ENCODE measurements around the gene MPV17. TPM values are rescaled to one million over a fixed set of nuclear protein-coding genes. Genes with fewer than 3 reads are reported as not detected.

Gene MPV17
- total and polyA plus RNA-seq, 2 of the 13 experiments (the other 11 are each of a cell fraction or from before 2014, with no cell fraction given) = 48.9 to 129 TPM

DNA sequence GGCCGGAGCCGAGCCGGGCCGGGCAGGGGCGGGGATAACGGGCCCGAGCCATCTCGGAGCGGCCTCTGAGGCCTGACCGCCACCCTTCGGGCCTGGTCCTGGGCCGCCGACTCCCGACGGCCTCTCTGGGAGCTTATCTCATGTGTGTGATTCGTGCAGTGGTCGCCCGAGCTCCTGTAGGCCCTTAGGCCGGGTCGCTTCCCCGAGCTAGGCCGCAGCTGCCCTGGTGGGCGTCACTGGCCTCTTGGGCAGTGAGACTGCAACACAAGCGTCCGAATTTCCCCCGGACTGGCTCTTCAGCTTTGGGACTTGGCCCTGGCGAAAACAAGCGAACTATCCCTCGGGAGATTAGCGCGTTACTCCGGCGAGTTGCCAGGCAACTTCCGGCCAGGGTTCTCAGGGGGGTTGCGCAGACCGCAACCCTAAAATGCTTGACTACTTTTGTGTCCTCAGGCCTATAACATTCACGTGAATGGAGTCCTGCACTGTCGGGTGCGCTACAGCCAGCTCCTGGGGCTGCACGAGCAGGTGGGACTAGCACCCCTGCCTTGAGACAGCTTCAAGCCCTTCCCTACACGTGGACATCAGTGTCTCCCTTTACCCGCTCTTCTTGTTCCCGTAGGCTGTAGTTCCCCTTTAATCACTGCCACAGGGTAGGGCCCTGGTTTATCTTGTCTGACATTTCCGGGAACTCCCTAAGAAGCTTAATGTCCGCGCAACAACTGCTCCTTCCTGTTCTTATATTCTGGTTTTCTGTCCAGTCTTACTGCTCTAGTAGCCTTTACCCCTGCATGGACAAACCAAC, 48.1 kb upstream of the MPV17 start (continued):
- TF ChIP-seq ZNF207 (IDR thresholded peaks at IDR 0.05; ENCODE audit: borderline replicate concordance) (no peak), POLR2AphosphoS5 (IDR thresholded peaks at IDR 0.05; ENCODE audit: low read depth, low read length) (no peak), EEA1 (CRISPR knock-in tag; IDR thresholded peaks at IDR 0.05; ENCODE audit: borderline replicate concordance) (no peak), FLYWCH1 (CRISPR knock-in tag; IDR thresholded peaks at IDR 0.05) (no peak), NFE2 (CRISPR knock-in tag; IDR thresholded peaks at IDR 0.05) (no peak), ZFYVE20 (CRISPR knock-in tag; IDR thresholded peaks at IDR 0.05; ENCODE audit: borderline replicate concordance, low read depth) (0 out of 2 replicates have a peak, but pooled peaks have one; percentile 12), ZMAT3 (CRISPR knock-in tag; conservative IDR thresholded peaks at IDR 0.05) (no peak), ZNF652 (CRISPR knock-in tag; IDR thresholded peaks at IDR 0.05; ENCODE audit: borderline replicate concordance, low read depth) (no peak), SMC3 (IDR thresholded peaks at IDR 0.05; ENCODE audit: low read length) (no peak), EED (CRISPR knock-in tag; IDR thresholded peaks at IDR 0.05) (peak; percentile 84), ZNF720 (CRISPR knock-in tag; IDR thresholded peaks at IDR 0.05) (no peak), RXRB (CRISPR knock-in tag; IDR thresholded peaks at IDR 0.05; ENCODE audit: borderline replicate concordance) (no peak), SOX5 (CRISPR knock-in tag; IDR thresholded peaks at IDR 0.05; ENCODE audit: borderline replicate concordance) (no peak), BCL6 (CRISPR knock-in tag; IDR thresholded peaks at IDR 0.05) (no peak; the same call in 1 of the 2 replicates), TRIM24 (CRISPR knock-in tag; IDR thresholded peaks at IDR 0.05) (no peak), SP5 (CRISPR knock-in tag; IDR thresholded peaks at IDR 0.05; ENCODE audit: borderline replicate concordance, low read depth) (no peak), REXO4 (CRISPR knock-in tag; IDR thresholded peaks at IDR 0.05; ENCODE audit: borderline replicate concordance) (0 out of 2 replicates have a peak, but pooled peaks have one; percentile 75), KDM3A (CRISPR knock-in tag; IDR thresholded peaks at IDR 0.05; ENCODE audit: low read depth) (no peak), ZNF367 (CRISPR knock-in tag; IDR thresholded peaks at IDR 0.05; ENCODE audit: borderline replicate concordance) (no peak)
- TF ChIP-seq, protein P1, sequence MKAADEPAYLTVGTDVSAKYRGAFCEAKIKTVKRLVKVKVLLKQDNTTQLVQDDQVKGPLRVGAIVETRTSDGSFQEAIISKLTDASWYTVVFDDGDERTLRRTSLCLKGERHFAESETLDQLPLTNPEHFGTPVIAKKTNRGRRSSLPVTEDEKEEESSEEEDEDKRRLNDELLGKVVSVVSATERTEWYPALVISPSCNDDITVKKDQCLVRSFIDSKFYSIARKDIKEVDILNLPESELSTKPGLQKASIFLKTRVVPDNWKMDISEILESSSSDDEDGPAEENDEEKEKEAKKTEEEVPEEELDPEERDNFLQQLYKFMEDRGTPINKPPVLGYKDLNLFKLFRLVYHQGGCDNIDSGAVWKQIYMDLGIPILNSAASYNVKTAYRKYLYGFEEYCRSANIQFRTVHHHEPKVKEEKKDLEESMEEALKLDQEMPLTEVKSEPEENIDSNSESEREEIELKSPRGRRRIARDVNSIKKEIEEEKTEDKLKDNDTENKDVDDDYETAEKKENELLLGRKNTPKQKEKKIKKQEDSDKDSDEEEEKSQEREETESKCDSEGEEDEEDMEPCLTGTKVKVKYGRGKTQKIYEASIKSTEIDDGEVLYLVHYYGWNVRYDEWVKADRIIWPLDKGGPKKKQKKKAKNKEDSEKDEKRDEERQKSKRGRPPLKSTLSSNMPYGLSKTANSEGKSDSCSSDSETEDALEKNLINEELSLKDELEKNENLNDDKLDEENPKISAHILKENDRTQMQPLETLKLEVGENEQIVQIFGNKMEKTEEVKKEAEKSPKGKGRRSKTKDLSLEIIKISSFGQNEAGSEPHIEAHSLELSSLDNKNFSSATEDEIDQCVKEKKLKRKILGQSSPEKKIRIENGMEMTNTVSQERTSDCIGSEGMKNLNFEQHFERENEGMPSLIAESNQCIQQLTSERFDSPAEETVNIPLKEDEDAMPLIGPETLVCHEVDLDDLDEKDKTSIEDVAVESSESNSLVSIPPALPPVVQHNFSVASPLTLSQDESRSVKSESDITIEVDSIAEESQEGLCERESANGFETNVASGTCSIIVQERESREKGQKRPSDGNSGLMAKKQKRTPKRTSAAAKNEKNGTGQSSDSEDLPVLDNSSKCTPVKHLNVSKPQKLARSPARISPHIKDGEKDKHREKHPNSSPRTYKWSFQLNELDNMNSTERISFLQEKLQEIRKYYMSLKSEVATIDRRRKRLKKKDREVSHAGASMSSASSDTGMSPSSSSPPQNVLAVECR (CRISPR knock-in tag; IDR thresholded peaks at IDR 0.05; ENCODE audit: borderline replicate concordance) = peak; percentile 10; the same call in 1 of the 2 replicates
- TF ChIP-seq, protein P2, sequence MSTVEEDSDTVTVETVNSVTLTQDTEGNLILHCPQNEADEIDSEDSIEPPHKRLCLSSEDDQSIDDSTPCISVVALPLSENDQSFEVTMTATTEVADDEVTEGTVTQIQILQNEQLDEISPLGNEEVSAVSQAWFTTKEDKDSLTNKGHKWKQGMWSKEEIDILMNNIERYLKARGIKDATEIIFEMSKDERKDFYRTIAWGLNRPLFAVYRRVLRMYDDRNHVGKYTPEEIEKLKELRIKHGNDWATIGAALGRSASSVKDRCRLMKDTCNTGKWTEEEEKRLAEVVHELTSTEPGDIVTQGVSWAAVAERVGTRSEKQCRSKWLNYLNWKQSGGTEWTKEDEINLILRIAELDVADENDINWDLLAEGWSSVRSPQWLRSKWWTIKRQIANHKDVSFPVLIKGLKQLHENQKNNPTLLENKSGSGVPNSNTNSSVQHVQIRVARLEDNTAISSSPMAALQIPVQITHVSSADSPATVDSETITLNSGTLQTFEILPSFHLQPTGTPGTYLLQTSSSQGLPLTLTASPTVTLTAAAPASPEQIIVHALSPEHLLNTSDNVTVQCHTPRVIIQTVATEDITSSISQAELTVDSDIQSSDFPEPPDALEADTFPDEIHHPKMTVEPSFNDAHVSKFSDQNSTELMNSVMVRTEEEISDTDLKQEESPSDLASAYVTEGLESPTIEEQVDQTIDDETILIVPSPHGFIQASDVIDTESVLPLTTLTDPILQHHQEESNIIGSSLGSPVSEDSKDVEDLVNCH (CRISPR knock-in tag; IDR thresholded peaks at IDR 0.05) = no peak
- TF ChIP-seq, protein P3, sequence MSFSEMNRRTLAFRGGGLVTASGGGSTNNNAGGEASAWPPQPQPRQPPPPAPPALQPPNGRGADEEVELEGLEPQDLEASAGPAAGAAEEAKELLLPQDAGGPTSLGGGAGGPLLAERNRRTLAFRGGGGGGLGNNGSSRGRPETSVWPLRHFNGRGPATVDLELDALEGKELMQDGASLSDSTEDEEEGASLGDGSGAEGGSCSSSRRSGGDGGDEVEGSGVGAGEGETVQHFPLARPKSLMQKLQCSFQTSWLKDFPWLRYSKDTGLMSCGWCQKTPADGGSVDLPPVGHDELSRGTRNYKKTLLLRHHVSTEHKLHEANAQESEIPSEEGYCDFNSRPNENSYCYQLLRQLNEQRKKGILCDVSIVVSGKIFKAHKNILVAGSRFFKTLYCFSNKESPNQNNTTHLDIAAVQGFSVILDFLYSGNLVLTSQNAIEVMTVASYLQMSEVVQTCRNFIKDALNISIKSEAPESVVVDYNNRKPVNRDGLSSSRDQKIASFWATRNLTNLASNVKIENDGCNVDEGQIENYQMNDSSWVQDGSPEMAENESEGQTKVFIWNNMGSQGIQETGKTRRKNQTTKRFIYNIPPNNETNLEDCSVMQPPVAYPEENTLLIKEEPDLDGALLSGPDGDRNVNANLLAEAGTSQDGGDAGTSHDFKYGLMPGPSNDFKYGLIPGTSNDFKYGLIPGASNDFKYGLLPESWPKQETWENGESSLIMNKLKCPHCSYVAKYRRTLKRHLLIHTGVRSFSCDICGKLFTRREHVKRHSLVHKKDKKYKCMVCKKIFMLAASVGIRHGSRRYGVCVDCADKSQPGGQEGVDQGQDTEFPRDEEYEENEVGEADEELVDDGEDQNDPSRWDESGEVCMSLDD (CRISPR knock-in tag; IDR thresholded peaks at IDR 0.05; ENCODE audit: borderline replicate concordance) = no peak; the same call in 1 of the 2 replicates

Data from HepG2 (cell line).